IPS-18a (cell line): ENCODE data around the gene DSTN.

Experiments used
- H3K27ac ChIP-seq: one replicate; pipeline ENCODE4 v1.5.1; 2013; ENCODE audit warnings: low read length
- H3K27me3 ChIP-seq: one replicate; pipeline ENCODE4 v1.6.1; 2013; ENCODE audit warnings: mild to moderate bottlenecking, low read length; ENCODE audit not compliant: control insufficient read depth, insufficient read depth
- H3K36me3 ChIP-seq: one replicate; pipeline ENCODE4 v1.6.1; 2013; ENCODE audit warnings: low read depth, low read length; ENCODE audit not compliant: control insufficient read depth
- H3K4me1 ChIP-seq: one replicate; pipeline ENCODE4 v1.6.1; 2013; ENCODE audit warnings: low read depth, low read length; ENCODE audit not compliant: control insufficient read depth
- H3K4me3 ChIP-seq: one replicate; pipeline ENCODE4 v1.5.1; 2013; ENCODE audit warnings: low read length
- H3K9ac ChIP-seq: one replicate; pipeline ENCODE4 v1.6.1; 2013; ENCODE audit warnings: mild to moderate bottlenecking, low read length, moderate library complexity
- H3K9me3 ChIP-seq: one replicate; pipeline ENCODE4 v1.6.1; 2013; ENCODE audit warnings: low read depth, low read length; ENCODE audit not compliant: control insufficient read depth

The DSTN gene

DNA sequence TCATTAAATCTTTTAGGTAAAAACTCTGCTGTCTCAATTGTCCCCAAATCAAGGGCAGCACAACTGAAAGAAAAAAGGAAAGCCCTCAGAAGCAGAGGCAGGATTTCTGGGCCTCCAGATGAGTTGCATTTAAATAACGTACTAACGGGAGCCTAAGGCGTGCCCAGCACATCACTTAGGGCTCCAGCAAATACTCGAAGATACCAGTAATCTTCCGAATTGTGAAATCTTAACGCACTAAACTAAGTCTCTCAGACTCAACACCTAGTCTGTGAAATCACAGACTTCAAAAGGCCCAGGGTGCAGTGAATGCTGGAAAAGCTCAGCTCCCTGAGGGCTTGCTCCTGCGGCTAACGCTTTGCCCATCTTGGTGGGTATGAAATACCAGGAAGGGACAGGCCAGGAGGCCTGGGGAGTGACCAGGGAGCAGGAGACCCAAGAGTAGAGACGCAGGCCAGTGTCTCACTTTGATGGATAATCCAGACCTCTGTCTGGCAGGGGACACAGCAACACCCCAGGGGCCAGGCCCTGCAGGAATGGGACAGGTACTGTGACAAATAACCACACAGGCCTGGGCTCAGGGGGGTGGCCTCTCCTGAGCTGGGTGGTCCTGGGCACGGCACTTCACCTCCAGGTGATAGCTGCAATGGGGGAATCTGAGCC lies 75.8 kb downstream of the DSTN start:
- Histone ChIP-seq H3K9me3 (no peaks in the 10 kb centered on the region), H3K9ac (no peak overlapping the region), H3K27ac (no peak overlapping the region), H3K4me1 (peaks cover 9% of the 10 kb centered on the region), H3K4me3 (no peak overlapping the region), H3K27me3 (no peaks in the 10 kb centered on the region), H3K36me3 (peaks cover 11% of the 10 kb centered on the region)

GRCh38 chr20:17646209-17646960 lies 76.5 kb downstream of the DSTN start:
- no peak overlapping the region for H3K4me3 ChIP-seq
- peaks cover 9% of the 10 kb centered on the region for H3K4me1 ChIP-seq
- no peaks in the 10 kb centered on the region for H3K27me3 ChIP-seq
- peaks cover 9% of the 10 kb centered on the region for H3K36me3 ChIP-seq
- H3K9ac ChIP-seq: no peak overlapping the region
- no peak overlapping the region for H3K27ac ChIP-seq
- no peaks in the 10 kb centered on the region for H3K9me3 ChIP-seq

DNA sequence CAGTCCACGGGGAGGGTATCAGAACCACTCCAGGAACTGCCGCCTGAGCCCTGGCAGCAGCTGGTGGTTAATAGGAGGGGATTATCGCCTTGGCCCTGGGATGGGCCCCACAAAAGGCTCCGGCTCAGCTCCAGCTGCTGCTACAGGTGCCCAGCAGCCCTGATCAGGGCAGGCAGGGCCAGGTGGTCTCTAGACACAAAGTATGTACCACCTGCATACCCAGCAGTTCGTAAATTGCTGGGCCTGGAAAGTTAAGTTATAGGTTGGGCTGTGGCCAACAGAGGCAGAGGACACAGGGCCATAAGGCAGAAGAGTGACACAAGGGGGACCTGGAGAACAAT lies 77.1 kb downstream of the DSTN start:
- H3K36me3 ChIP-seq: peaks cover 5% of the 10 kb centered on the region
- H3K4me1 ChIP-seq: peaks cover 9% of the 10 kb centered on the region
- H3K9ac ChIP-seq: no peak overlapping the region
- H3K27me3 ChIP-seq: no peaks in the 10 kb centered on the region
- no peaks in the 10 kb centered on the region for H3K9me3 ChIP-seq
- no peak overlapping the region for H3K4me3 ChIP-seq
- no peak overlapping the region for H3K27ac ChIP-seq

GRCh38 chr20:17647391-17648314 lies 77.8 kb downstream of the DSTN start:
- Histone ChIP-seq H3K9ac (no peak overlapping the region), H3K27ac (no peak overlapping the region), H3K4me3 (no peak overlapping the region), H3K36me3 (no peaks in the 10 kb centered on the region), H3K4me1 (peaks cover 9% of the 10 kb centered on the region), H3K27me3 (no peaks in the 10 kb centered on the region), H3K9me3 (no peaks in the 10 kb centered on the region)

GRCh38 chr20:17648315-17648646 lies 78.4 kb downstream of the DSTN start:
- peaks cover 9% of the 10 kb centered on the region for H3K4me1 ChIP-seq
- no peak overlapping the region for H3K4me3 ChIP-seq
- H3K9ac ChIP-seq: no peak overlapping the region
- no peaks in the 10 kb centered on the region for H3K27me3 ChIP-seq
- H3K36me3 ChIP-seq: no peaks in the 10 kb centered on the region
- no peak overlapping the region for H3K27ac ChIP-seq
- no peaks in the 10 kb centered on the region for H3K9me3 ChIP-seq

DNA sequence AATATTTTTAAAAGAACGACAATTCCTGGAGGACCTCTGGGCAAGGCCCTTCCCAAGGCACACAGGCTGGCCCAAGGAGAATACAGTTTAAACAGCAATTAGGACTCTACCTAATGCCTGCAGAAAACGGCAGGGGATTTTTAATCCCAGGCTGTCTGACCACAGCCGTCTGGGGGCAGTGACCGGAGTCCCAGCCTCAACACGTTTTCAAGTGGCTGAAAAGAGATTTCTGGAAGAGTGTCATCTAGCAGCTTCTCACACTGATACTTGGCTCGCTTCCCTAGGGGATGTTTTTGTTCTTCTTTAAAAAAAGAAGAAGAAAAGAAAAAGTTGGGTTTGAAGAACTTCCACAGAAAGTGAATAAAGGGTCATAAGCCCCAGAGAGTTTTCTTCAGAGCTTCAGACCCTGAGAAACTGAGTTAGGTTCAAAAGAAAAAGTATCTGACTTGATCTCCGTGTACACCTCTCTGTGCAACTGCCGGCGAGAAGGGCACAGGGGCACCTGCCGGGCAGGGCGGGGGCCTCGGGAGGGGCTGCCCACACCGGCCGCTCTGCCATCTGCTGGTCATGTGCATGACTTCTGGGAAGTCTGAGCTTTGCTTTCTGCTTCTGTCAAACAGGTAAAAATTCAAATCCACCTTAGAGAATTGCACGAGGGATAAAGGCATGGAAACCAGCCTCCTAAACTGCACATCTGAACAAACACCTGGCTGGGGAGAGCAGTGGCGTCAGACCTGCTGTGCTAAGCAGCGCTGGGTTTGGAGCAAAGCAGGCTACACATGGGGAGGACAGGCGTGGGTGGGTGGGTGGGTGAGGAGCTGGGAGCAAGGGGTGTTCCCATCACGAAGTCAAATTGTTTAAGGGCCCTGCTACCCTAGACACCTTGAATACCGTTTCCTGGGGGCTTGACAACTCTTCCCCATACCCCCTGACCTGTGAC lies 79.2 kb downstream of the DSTN start:
- Histone ChIP-seq H3K27me3 (no peaks in the 10 kb centered on the region), H3K4me3 (no peak overlapping the region), H3K9ac (no peak overlapping the region), H3K4me1 (peaks cover 9% of the 10 kb centered on the region), H3K9me3 (no peaks in the 10 kb centered on the region), H3K27ac (no peak overlapping the region), H3K36me3 (peaks cover 2% of the 10 kb centered on the region)

DNA sequence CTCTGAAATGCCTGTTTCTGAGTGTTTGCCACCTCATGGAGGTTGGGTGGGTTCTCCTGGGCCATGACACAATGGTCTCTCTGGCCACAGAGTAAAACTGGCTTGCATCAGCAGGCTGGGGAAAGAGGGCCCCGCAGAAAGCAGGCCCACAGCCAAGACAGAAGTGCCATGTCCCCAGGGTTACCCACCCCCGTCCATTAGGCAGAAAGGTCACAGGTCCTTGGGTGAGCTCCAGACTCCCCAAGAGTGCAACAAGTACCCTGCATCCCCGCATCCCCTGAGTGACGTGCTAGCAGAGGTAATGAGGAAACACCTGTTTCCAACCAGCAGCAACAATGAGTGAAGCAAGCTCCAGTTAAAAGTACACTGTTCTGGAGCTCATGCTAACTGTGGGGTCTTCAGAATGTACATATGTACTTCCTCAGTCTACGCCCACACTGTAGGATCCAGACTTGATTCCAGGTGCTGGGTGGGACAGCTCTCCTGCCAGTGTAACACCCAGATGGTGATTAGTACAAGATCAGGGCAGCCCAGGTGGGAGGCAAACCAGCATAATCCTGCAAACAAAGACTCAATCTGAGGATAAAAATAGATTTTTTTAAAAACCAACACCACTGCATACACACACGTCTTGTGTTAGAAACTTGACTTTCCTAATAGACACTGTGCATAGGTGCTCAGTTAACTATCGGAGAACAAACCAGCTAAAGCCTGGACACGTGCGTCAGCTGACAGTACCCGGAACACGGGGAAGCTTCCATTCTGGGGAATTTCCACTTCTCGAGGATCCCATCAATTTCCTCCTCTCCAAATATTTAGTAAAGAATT lies 80.6 kb downstream of the DSTN start:
- Histone ChIP-seq H3K36me3 (peaks cover 4% of the 10 kb centered on the region), H3K27ac (no peak overlapping the region), H3K4me3 (no peak overlapping the region), H3K4me1 (peaks cover 19% of the 10 kb centered on the region), H3K9me3 (no peaks in the 10 kb centered on the region), H3K27me3 (no peaks in the 10 kb centered on the region), H3K9ac (no peak overlapping the region)

- H3K36me3 ChIP-seq: peaks cover 4% of the 10 kb centered on the region
- H3K27me3 ChIP-seq: no peaks in the 10 kb centered on the region
- no peak overlapping the region for H3K27ac ChIP-seq
- peaks cover 25% of the 10 kb centered on the region for H3K4me1 ChIP-seq
- no peak overlapping the region for H3K9ac ChIP-seq
- no peaks in the 10 kb centered on the region for H3K9me3 ChIP-seq
- no peak overlapping the region for H3K4me3 ChIP-seq
Observed at GRCh38 chr20:17651129-17651759, 81.4 kb downstream of the DSTN start.

DNA sequence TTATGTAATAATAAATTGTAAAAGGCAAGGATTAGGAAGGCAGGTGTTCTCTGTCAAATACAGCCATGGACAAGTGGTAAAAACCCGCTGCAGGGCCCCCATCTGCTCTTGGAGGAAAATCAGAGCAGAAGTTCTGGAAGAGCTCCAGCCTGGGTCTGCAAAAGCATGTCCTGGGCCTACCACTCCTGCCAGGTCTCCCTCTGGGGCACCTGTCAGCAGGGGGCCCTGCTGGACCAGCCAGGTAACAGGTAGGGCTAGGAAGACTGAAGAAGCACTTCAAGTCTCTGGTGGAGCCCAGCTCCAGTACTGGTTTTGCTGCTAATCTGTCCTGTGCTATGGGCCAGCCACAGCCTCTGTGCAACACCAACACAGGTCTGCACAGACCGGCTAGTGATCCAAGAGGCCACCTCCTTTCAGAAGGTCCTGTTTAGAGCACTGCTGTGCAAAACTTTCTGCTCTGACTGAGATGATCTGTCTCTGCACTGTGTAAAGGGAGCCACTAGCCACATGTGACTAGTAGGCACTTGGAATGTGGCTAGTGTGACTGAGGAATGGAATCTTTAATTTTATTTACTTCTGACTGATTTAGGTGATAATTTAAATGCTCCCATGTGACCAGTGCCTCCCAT lies 82.0 kb downstream of the DSTN start:
- H3K9ac ChIP-seq: no peak overlapping the region
- H3K9me3 ChIP-seq: no peaks in the 10 kb centered on the region
- no peaks in the 10 kb centered on the region for H3K27me3 ChIP-seq
- H3K36me3 ChIP-seq: peaks cover 4% of the 10 kb centered on the region
- peaks cover 27% of the 10 kb centered on the region for H3K4me1 ChIP-seq
- no peak overlapping the region for H3K27ac ChIP-seq
- no peak overlapping the region for H3K4me3 ChIP-seq

DNA sequence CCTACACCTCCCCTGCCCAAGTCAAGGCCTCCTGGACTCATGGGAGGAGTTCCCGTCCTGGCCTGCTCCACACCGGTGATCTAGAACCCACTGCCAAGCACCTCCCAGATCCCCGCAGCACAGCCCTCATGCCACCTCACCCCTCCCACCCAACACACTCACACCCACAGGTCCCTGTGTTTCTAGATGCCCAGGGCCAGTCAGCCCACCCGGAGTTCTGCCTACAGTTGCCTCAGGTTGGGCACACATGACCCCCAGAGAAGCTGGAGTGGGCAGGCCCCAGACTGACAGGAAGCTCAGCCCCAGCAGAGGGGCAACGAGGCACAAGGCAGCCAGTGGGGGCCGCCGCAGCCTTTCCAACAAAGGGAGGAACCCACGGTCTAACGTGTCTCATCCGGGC lies 82.5 kb downstream of the DSTN start:
- H3K4me3 ChIP-seq: no peak overlapping the region
- no peak overlapping the region for H3K27ac ChIP-seq
- no peaks in the 10 kb centered on the region for H3K9me3 ChIP-seq
- peaks cover 4% of the 10 kb centered on the region for H3K36me3 ChIP-seq
- H3K27me3 ChIP-seq: no peaks in the 10 kb centered on the region
- H3K4me1 ChIP-seq: peaks cover 27% of the 10 kb centered on the region
- H3K9ac ChIP-seq: no peak overlapping the region
